Nephron progenitor cell (in vitro differentiated cells): ENCODE results near the gene RPS6KA3.
A peak's percentile ranks its signal among the peaks of the same experiment; 100 is the strongest.

ENCODE experiments used
- DNase-seq: peaks from one replicate; pipeline ENCODE4 v3.0.0; 2021
- H3K27ac Mint-ChIP-seq: 2 replicates; pipeline ENCODE4 v1.8.0; 2021; ENCODE audit warnings: mild to moderate bottlenecking, moderate library complexity, mixed read lengths
- H3K27me3 Mint-ChIP-seq: 2 replicates; pipeline ENCODE4 v1.8.0; 2021; ENCODE audit warnings: mild to moderate bottlenecking, low read depth, mixed read lengths; ENCODE audit not compliant: poor library complexity
- H3K36me3 Mint-ChIP-seq: 2 replicates; pipeline ENCODE4 v1.8.0; 2021; ENCODE audit warnings: low read depth, mixed read lengths
- H3K4me1 Mint-ChIP-seq: 2 replicates; pipeline ENCODE4 v1.8.0; 2021; ENCODE audit warnings: mixed read lengths
- H3K4me3 Mint-ChIP-seq: 2 replicates; pipeline ENCODE4 v1.8.0; 2021; ENCODE audit warnings: mild to moderate bottlenecking, moderate library complexity, mixed read lengths
- H3K9me3 Mint-ChIP-seq: 2 replicates; pipeline ENCODE4 v1.8.0; 2021; ENCODE audit warnings: mild to moderate bottlenecking, moderate library complexity, mixed read lengths
- TF ChIP-seq, protein P1 (sequence below): fragments of 200-600 bp; sonication (generic); IDR thresholded peaks from 2 replicates; pipeline ENCODE4 v1.5.0; 2021; ENCODE audit warnings: antibody characterized with exemption

The RPS6KA3 gene

DNA sequence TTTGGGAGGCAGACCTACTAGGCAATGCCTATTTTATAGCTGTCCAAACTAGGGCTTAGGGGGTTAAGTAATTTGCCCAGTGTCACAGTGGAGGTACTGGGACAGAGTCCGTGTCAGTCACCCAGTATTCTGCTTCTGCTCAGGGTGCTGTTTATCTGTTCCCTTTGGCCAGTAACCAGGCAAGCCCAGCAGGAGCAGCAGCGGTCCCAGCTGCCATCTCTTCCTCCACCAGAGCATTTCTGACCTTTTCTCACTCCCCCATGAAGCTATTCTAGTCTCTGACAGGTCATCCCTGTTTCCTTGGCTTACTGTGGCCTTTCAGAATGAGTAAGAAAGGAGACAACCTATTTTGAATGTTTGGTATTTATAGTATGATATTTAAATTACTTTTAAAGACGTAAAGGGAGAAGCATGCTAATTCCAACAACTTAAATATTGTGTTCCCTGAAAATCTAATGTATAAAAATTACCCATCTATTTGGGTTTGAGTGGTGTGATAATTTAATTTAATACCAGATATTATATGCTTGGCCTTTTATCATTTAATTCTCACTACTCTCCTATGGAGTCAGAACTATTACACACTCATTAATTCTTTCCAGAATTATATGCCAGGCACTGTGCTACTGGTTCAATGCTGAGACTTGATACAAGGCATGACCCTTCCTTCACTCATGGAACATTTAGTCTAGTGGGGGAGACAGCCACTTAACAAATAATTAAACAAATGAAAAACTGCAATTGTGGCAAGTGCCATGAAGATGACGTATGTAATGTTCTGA is 60.6 kb downstream of the RPS6KA3 start:
- H3K4me1 Mint-ChIP-seq = no peaks in the 10 kb centered on the region

DNA sequence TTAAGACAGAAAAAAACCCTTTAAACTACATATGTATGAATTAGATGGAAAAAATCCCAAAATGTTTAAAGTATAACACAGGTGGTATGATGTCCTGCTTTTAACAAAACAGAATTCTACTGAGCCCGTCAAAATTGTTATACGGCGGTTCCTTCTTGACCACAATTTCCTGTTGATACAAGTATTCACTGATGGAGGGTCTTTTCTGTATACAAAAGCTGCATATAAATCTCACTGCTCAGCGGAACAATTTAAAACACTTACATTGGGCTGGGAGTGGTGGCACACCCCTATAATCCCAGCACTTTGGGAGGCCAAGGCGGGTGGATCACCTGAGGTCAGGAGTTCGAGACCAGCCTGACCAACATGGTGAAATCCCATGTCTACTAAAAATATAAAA is 62.4 kb downstream of the RPS6KA3 start:
- DNase-seq = no peak
- Mint-ChIP-seq H3K4me3 (no peak overlapping the region), H3K36me3 (peaks cover 60% of the 10 kb centered on the region), H3K27ac (no peak overlapping the region), H3K4me1 (no peaks in the 10 kb centered on the region), H3K27me3 (peaks cover under 1% of the 10 kb centered on the region), H3K9me3 (peaks cover 43% of the 10 kb centered on the region)
- TF ChIP-seq, protein P1, sequence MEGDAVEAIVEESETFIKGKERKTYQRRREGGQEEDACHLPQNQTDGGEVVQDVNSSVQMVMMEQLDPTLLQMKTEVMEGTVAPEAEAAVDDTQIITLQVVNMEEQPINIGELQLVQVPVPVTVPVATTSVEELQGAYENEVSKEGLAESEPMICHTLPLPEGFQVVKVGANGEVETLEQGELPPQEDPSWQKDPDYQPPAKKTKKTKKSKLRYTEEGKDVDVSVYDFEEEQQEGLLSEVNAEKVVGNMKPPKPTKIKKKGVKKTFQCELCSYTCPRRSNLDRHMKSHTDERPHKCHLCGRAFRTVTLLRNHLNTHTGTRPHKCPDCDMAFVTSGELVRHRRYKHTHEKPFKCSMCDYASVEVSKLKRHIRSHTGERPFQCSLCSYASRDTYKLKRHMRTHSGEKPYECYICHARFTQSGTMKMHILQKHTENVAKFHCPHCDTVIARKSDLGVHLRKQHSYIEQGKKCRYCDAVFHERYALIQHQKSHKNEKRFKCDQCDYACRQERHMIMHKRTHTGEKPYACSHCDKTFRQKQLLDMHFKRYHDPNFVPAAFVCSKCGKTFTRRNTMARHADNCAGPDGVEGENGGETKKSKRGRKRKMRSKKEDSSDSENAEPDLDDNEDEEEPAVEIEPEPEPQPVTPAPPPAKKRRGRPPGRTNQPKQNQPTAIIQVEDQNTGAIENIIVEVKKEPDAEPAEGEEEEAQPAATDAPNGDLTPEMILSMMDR = no peak

More for the DNA sequence above, 60.6 kb downstream of the RPS6KA3 start:
- H3K27ac Mint-ChIP-seq = no peak overlapping the region
- TF ChIP-seq, protein P1 = no peak
- H3K36me3 Mint-ChIP-seq = peaks cover 50% of the 10 kb centered on the region
- H3K4me3 Mint-ChIP-seq = no peak overlapping the region
- no peak for DNase-seq
- H3K27me3 Mint-ChIP-seq = no peaks in the 10 kb centered on the region
- H3K9me3 Mint-ChIP-seq = peaks cover 41% of the 10 kb centered on the region

DNA sequence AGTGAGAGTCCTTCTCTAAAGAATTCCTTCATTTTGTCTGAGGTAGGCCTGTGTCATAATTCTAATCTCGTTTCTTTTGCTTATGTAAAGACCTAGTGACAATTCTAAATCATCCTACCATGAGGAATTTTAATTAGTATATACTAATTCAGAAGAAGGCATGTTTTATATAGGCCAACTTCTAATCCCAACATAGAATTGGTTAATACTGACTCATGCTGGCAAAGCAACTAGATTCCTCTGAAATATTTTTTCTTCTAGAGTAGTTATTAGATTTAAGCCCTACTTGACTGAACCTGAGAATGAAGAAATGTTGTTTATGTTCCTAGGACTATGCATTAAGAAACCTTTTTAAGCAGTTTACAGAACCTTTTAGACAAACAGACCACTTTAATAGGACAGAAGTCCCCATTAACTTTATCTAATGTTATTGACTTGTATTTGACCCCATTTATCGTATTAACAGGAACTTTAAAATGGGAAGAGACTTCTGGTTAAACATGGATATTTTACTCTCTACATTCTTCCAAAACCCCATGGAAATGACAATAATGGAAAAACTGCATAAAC is 69.0 kb downstream of the RPS6KA3 start:
- Mint-ChIP-seq H3K4me1 (no peaks in the 10 kb centered on the region), H3K36me3 (peaks cover 55% of the 10 kb centered on the region), H3K9me3 (peaks cover 29% of the 10 kb centered on the region), H3K27me3 (peaks cover 4% of the 10 kb centered on the region), H3K4me3 (no peak overlapping the region), H3K27ac (no peak overlapping the region)
- TF ChIP-seq, protein P1 = no peak
- DNase-seq = no peak

DNA sequence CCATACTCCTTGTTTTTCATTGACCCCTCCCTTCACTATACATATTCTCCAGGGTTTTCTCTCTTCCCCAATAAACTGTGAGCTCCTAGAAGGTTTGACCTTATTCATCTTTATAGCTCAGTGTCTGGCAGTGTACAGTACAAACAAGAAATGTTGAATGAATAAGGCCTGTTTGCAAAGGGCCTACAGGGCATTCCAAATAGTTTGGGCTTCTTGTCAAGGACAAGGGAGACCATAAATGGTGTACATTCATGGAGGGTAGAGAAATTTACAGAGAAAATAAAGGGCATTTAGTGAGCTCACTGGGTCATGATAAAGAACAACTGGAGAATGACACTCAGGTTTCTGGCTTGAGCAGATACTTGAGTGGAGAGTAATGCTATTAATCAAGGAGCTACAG is 77.5 kb downstream of the RPS6KA3 start:
- no peak overlapping the region for H3K27ac Mint-ChIP-seq
- no peak for DNase-seq
- no peaks in the 10 kb centered on the region for H3K27me3 Mint-ChIP-seq

DNA sequence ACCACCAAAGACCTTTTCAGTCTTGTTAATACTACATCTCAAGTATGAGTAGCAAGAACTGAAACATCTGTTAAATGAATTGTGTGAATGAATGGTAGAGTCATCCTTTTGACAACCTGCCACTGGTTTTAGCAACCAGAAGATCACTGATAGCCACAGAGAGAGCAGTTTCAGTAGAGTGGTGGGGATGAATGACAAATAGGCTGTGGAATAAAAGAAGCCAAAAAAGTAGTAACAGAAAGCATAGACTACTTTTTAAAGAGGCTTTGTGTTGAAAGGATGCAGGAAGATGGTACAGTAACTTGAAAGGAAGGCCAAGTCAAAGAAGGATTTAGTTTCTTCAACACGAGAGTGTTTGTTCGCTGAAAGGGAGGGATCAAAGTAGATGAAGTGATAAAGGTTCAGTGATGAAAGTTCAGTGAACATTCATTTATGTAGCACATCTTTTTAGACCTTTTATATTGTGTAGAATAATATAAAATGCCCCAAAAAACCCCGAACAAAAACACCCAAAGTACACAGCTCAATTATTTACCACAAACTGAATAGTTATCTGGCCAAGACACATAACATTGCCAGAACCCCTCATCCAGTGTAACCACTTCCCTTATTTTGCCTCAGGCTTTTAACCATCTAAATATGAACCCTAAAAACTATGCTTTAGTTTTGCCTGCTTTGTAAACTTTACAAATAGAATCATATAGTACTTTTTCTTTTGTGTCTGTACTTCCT is 84.9 kb downstream of the RPS6KA3 start:
- Mint-ChIP-seq H3K27ac (peak overlapping the region; percentile 31), H3K27me3 (no peaks in the 10 kb centered on the region), H3K4me3 (no peak overlapping the region), H3K9me3 (peaks cover 16% of the 10 kb centered on the region), H3K4me1 (no peaks in the 10 kb centered on the region), H3K36me3 (peaks cover 53% of the 10 kb centered on the region)
- no peak for DNase-seq
- TF ChIP-seq, protein P1 = no peak

More for the DNA sequence above, 77.5 kb downstream of the RPS6KA3 start:
- Mint-ChIP-seq H3K9me3 (peaks cover 26% of the 10 kb centered on the region), H3K4me1 (no peaks in the 10 kb centered on the region), H3K36me3 (peaks cover 42% of the 10 kb centered on the region), H3K4me3 (no peak overlapping the region)
- TF ChIP-seq, protein P1 = no peak
